RWPE2 (cell line): Measurements from ENCODE around the gene PLIN3.
"Not testable (repeated sequence)": the region's sequence is repeated elsewhere in the genome, so short reads cannot be mapped to it uniquely, and the experiment has no call there.

Experiments
- ATAC-seq: fragments of 200-7000 bp; cut with Tn5 transposase; 3 replicates; pipeline ENCODE4 v1.9.1; 2021; ENCODE audit warnings: low read depth
- DNase-seq: peaks from one replicate; pipeline ENCODE4 v3.0.0-alpha.2; 2020; ENCODE audit warnings: low spot score
- H3K27ac ChIP-seq: fragments of 450-650 bp; 2 replicates; pipeline ENCODE4 v1.5.1; 2017; ENCODE audit warnings: mild to moderate bottlenecking; ENCODE audit not compliant: poor library complexity, severe bottlenecking
- H3K27me3 ChIP-seq: fragments of 250-450 bp; sonication (Bioruptor Pico); 2 replicates; pipeline ENCODE4 v1.5.1; 2021; ENCODE audit warnings: mild to moderate bottlenecking, moderate library complexity; ENCODE audit not compliant: insufficient read depth, poor library complexity, severe bottlenecking
- H3K36me3 ChIP-seq: fragments of 250-450 bp; sonication (Bioruptor Pico); 2 replicates; pipeline ENCODE4 v1.5.1; 2020; ENCODE audit warnings: low read depth, mild to moderate bottlenecking, moderate library complexity
- H3K4me1 ChIP-seq: fragments of 250-450 bp; sonication (Bioruptor Pico); 2 replicates; pipeline ENCODE4 v1.5.1; 2021; ENCODE audit warnings: mild to moderate bottlenecking, moderate library complexity; ENCODE audit not compliant: insufficient read depth, poor library complexity, severe bottlenecking
- H3K4me3 ChIP-seq: fragments of 250-450 bp; sonication (Bioruptor Pico); 2 replicates; pipeline ENCODE4 v1.5.1; 2021; ENCODE audit warnings: mild to moderate bottlenecking, moderate library complexity; ENCODE audit not compliant: severe bottlenecking
- H3K9me3 ChIP-seq: fragments of 250-450 bp; sonication (Bioruptor Pico); 2 replicates; pipeline ENCODE4 v1.5.1; 2021; ENCODE audit warnings: mild to moderate bottlenecking, moderate library complexity; ENCODE audit not compliant: severe bottlenecking
- CTCF ChIP-seq: fragments of 450-650 bp; IDR thresholded peaks from one replicate; pipeline ENCODE4 v1.5.1; 2017; ENCODE audit warnings: mild to moderate bottlenecking, moderate library complexity; ENCODE audit not compliant: poor library complexity, severe bottlenecking

The PLIN3 gene

GRCh38 chr19:4800591-4801081, 66.8 kb downstream of the PLIN3 start:
- Histone ChIP-seq H3K36me3 (peaks cover 4% of the 10 kb centered on the region), H3K4me3 (no peak overlapping the region), H3K4me1 (peaks cover 4% of the 10 kb centered on the region), H3K27me3 (no peaks in the 10 kb centered on the region), H3K9me3 (no peaks in the 10 kb centered on the region), H3K27ac (peak overlapping the region; percentile 20)
- no peak for TF ChIP-seq CTCF
- ATAC-seq, result peak; percentile 58; the same call in 2 of the 3 replicates
- DNase-seq, result no peak

- ATAC-seq (no peak), DNase-seq (no peak)
- peaks cover 10% of the 10 kb centered on the region for H3K4me1 ChIP-seq
- no peaks in the 10 kb centered on the region for H3K9me3 ChIP-seq
- peaks cover 19% of the 10 kb centered on the region for H3K36me3 ChIP-seq
- no peak overlapping the region for H3K4me3 ChIP-seq
- H3K27me3 ChIP-seq, result no peaks in the 10 kb centered on the region
- no peak for TF ChIP-seq CTCF
- peak overlapping the region; percentile 51 for H3K27ac ChIP-seq
These were observed 72.1 kb downstream of the PLIN3 start for GRCh38 chr19:4795400-4795799.

- DNase-seq (no peak), ATAC-seq (no peak)
- Histone ChIP-seq H3K36me3 (peaks cover 19% of the 10 kb centered on the region), H3K4me3 (no peak overlapping the region), H3K27me3 (no peaks in the 10 kb centered on the region), H3K27ac (peak overlapping the region; percentile 51), H3K9me3 (no peaks in the 10 kb centered on the region), H3K4me1 (peaks cover 10% of the 10 kb centered on the region)
- no peak for TF ChIP-seq CTCF
These were observed 72.5 kb downstream of the PLIN3 start for GRCh38 chr19:4794971-4795370.

- not testable (repeated sequence) for ATAC-seq, H3K4me3 ChIP-seq, H3K27me3 ChIP-seq, H3K9me3 ChIP-seq, DNase-seq, H3K27ac ChIP-seq
- H3K4me1 ChIP-seq, result peaks cover 10% of the 10 kb centered on the region
- H3K36me3 ChIP-seq, result peaks cover 19% of the 10 kb centered on the region
These were observed 74.2 kb downstream of the PLIN3 start for GRCh38 chr19:4793278-4793677.

- DNase-seq, ATAC-seq, H3K27me3 ChIP-seq, H3K9me3 ChIP-seq, H3K27ac ChIP-seq: not testable (repeated sequence)
- Histone ChIP-seq H3K36me3 (peaks cover 19% of the 10 kb centered on the region), H3K4me1 (peaks cover 10% of the 10 kb centered on the region), H3K4me3 (peak overlapping the region; percentile 96)
These were observed 74.6 kb downstream of the PLIN3 start for GRCh38 chr19:4792866-4793195.

GRCh38 chr19:4792019-4792865, 75.2 kb downstream of the PLIN3 start:
- DNase-seq, H3K27me3 ChIP-seq, H3K9me3 ChIP-seq, ATAC-seq: not testable (repeated sequence)
- H3K27ac ChIP-seq, result peak overlapping the region; percentile 63
- peak overlapping the region; percentile 96 for H3K4me3 ChIP-seq
- peaks cover 10% of the 10 kb centered on the region for H3K4me1 ChIP-seq
- H3K36me3 ChIP-seq, result peaks cover 19% of the 10 kb centered on the region
